Liver (tissue), 9 donors: ENCODE results near the gene METTL5. TPM values are rescaled to one million over a fixed set of nuclear protein-coding genes. Genes with fewer than 3 reads are reported as not detected.

Experiments used
- DNase-seq: peaks from one replicate; pipeline ENCODE4 v3.0.0-alpha.2; 2017; ENCODE audit warnings: low spot score
- H3K27ac ChIP-seq, 2 donors: one replicate each; pipeline ENCODE4 v1.7.0; 2013; ENCODE audit warnings: inconsistent platforms in 2 of 2, low read length in 2 of 2, control low read depth in 1 of 2, low read depth in 1 of 2, mild to moderate bottlenecking in 1 of 2
- H3K27me3 ChIP-seq, 4 donors: one replicate each; pipeline versions ENCODE4 v1.6.1 to v1.7.0; 2013; ENCODE audit warnings: low read length in 3 of 4, inconsistent platforms in 1 of 4, mild to moderate bottlenecking in 1 of 4, moderate library complexity in 1 of 4; ENCODE audit not compliant: control insufficient read depth in 4 of 4, insufficient read depth in 4 of 4
- H3K36me3 ChIP-seq, 4 donors: one replicate each; pipeline versions ENCODE4 v1.6.1 to v1.7.0; 2013; ENCODE audit warnings: low read length in 3 of 4, mild to moderate bottlenecking in 3 of 4, low read depth in 1 of 4, moderate library complexity in 1 of 4; ENCODE audit not compliant: control insufficient read depth in 4 of 4, insufficient read depth in 3 of 4
- H3K4me1 ChIP-seq, 4 donors: one replicate each; pipeline versions ENCODE4 v1.6.1 to v1.7.0; 2013; ENCODE audit warnings: low read length in 3 of 4, mild to moderate bottlenecking in 3 of 4, moderate library complexity in 1 of 4; ENCODE audit not compliant: control insufficient read depth in 4 of 4, insufficient read depth in 4 of 4
- H3K4me3 ChIP-seq, 3 donors: one replicate each; pipeline versions ENCODE4 v1.6.1 to v1.7.0; 2013; ENCODE audit warnings: low read length in 3 of 3, control low read depth in 1 of 3, low read depth in 1 of 3, mild to moderate bottlenecking in 1 of 3
- H3K9ac ChIP-seq, 2 donors: one replicate each; pipeline ENCODE4 v1.7.0; 2013; ENCODE audit warnings: low read length in 2 of 2, mild to moderate bottlenecking in 2 of 2, moderate library complexity in 2 of 2, control low read depth in 1 of 2, low read depth in 1 of 2
- H3K9me3 ChIP-seq, 4 donors: one replicate each; pipeline versions ENCODE4 v1.6.1 to v1.7.0; 2013; ENCODE audit warnings: low read length in 3 of 4; ENCODE audit not compliant: control insufficient read depth in 4 of 4
- ATF3 ChIP-seq: IDR thresholded peaks from 2 replicates; pipeline ENCODE4 v1.6.1; 2016; ENCODE audit warnings: antibody characterized with exemption
- CTCF ChIP-seq: fragments of 150-350 bp; IDR thresholded peaks from 2 replicates; pipeline ENCODE4 v1.5.1; 2017; ENCODE audit warnings: improper control_type of control experiment, low read depth, low read length; ENCODE audit not compliant: missing input control
- EGR1 ChIP-seq, 2 donors: IDR thresholded peaks; 2 replicates each; pipeline ENCODE4 v1.6.1; 2016 to 2018; ENCODE audit warnings: antibody characterized with exemption in 2 of 2, low read depth in 2 of 2
- FOXA1 ChIP-seq: IDR thresholded peaks from 2 replicates; pipeline ENCODE4 v1.6.1; 2016; ENCODE audit warnings: antibody characterized with exemption
- FOXA2 ChIP-seq: IDR thresholded peaks from 2 replicates; pipeline ENCODE4 v1.6.1; 2016; ENCODE audit warnings: antibody characterized with exemption
- GABPA ChIP-seq, 2 donors: IDR thresholded peaks in 1 of 2; conservative IDR thresholded peaks in 1 of 2; 2 replicates each; pipeline ENCODE4 v1.6.1; 2016; ENCODE audit warnings: antibody characterized with exemption in 2 of 2, mild to moderate bottlenecking in 1 of 2, moderate library complexity in 1 of 2
- HNF4A ChIP-seq, 2 donors: conservative IDR thresholded peaks; 2 replicates each; pipeline ENCODE4 v1.6.1; 2016; ENCODE audit warnings: antibody characterized with exemption in 2 of 2, mild to moderate bottlenecking in 2 of 2
- HNF4G ChIP-seq: IDR thresholded peaks from 2 replicates; pipeline ENCODE4 v1.6.1; 2016; ENCODE audit warnings: antibody characterized with exemption
- JUND ChIP-seq, 2 donors: IDR thresholded peaks; 2 replicates each; pipeline ENCODE4 v1.6.1; 2016; ENCODE audit warnings: antibody characterized with exemption in 2 of 2
- MAX ChIP-seq: IDR thresholded peaks from 2 replicates; pipeline ENCODE4 v1.6.1; 2016; ENCODE audit warnings: antibody characterized with exemption
- NR2F2 ChIP-seq: IDR thresholded peaks from 2 replicates; pipeline ENCODE4 v1.6.1; 2016; ENCODE audit warnings: antibody characterized with exemption
- RAD21 ChIP-seq, 2 donors: IDR thresholded peaks; 2 replicates each; pipeline ENCODE4 v1.6.1; 2016; ENCODE audit warnings: antibody characterized with exemption in 2 of 2, mild to moderate bottlenecking in 2 of 2
- REST ChIP-seq: IDR thresholded peaks from 2 replicates; pipeline ENCODE4 v1.6.1; 2016; ENCODE audit warnings: antibody characterized with exemption, mild to moderate bottlenecking
- RXRA ChIP-seq, 2 donors: IDR thresholded peaks; 2 replicates each; pipeline ENCODE4 v1.6.1; 2017 to 2018; ENCODE audit warnings: antibody characterized with exemption in 2 of 2, mild to moderate bottlenecking in 1 of 2
- SP1 ChIP-seq: IDR thresholded peaks from 2 replicates; pipeline ENCODE4 v1.6.1; 2018; ENCODE audit warnings: antibody characterized with exemption, mild to moderate bottlenecking
- TAF1 ChIP-seq: conservative IDR thresholded peaks from 2 replicates; pipeline ENCODE4 v1.6.1; 2016; ENCODE audit warnings: antibody characterized with exemption, mild to moderate bottlenecking
- YY1 ChIP-seq: IDR thresholded peaks from 2 replicates; pipeline ENCODE4 v1.6.1; 2016; ENCODE audit warnings: antibody characterized with exemption, mild to moderate bottlenecking
- WGBS: extraction: QIAGEN DNeasy Blood & Tissue Kit; methylation state at CpG from one replicate; pipeline ENCODE4 v1.1.7; 2013; 5-methylcytosine and 5-hydroxymethylcytosine counted together
- polyA plus RNA-seq, 2 donors: library from polyadenylated mRNA; stranded (reverse) in 1 of 2; unstranded in 1 of 2; fragments of 200-250 nt in 1 of 2; fragments of >200 nt in 1 of 2; fragmentation: Nextera tagmentation in 1 of 2; extraction: Ambion mirVana in 1 of 2; gene quantifications; one replicate each; pipeline versions ENCODE4 v1.2.1 to v1.2.3, GENCODE V29; 2013 to 2015
- total RNA-seq, 2 donors: library from RNA; depleted of rRNA; stranded (reverse); fragments of >200 nt; gene quantifications; one replicate each; pipeline ENCODE4 v1.2.3, GENCODE V29; 2014
- TF ChIP-seq, protein P1 (sequence below): IDR thresholded peaks from 2 replicates; pipeline ENCODE4 v1.6.1; 2016; ENCODE audit warnings: antibody characterized with exemption
- donor health status: healthy.
- donor health status: healthy.
- donor health status: healthy.
- donor health status: healthy.
- donor health status: healthy.

Gene METTL5
- total and polyA plus RNA-seq, 4 donors = 15.4 to 35.6 (median 22.8) TPM

- TF ChIP-seq REST = no peak
- TF ChIP-seq FOXA1 = no peak
Measured at GRCh38 chr2:169803480-169803879, 21.2 kb downstream of the METTL5 start (continued).

DNA sequence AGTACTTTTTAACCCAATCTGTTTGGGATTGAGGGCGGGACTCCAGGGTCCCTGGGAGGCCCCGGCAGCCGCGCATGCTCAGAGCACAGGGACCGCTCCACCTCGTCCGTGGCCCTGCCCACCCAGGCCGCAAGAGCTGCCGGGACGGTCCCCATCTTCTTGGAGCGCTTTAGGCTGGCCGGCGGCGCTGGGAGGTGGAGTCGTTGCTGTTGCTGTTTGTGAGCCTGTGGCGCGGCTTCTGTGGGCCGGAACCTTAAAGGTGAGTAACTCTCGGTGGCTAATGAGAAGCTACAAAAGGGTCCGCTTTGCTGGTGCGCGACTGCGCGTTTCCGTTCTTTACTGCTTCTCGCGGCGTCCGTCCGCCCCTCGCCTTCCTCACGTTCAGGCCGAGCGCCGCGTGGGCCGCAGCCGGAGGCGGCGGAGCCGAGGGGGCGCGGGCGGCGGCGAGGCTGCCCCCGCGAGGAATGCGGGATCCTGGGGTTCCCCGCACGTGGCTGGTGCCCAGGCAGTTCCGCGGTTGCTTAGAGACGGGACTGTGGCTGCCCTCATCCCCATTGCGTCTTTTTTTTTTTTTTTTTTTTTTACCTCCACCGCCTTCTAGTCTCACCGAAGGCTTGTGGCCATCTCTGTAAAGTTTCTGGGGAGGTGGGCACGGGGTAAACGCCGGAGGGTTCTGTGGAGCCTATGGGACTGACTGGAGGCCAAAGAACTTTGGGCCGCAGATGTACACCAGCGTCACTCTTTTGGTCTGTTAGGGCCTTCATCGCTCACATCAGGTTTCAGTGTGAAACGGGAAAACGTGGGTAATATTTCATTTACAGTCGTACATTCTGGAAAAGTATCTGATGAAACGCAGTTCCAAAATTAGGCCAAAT, 25.8 kb downstream of the METTL5 start, which contains the start of gene SSB:
SSB (plus strand) TSS at position 154 of the 875 bp plus-strand sequence. CDS start 2,090 bp downstream, outside the sequence.
- H3K27me3 ChIP-seq = no peaks in the 10 kb centered on the region
- no peak for TF ChIP-seq FOXA2
- peak; percentile 44 for TF ChIP-seq REST
- TF ChIP-seq FOXA1 = no peak
- TF ChIP-seq EGR1 (IDR thresholded peaks at IDR 0.05; ENCODE audit: low read depth in 2 of 2) = no peak
- TF ChIP-seq SP1 = peak; percentile 39
- peak; percentile 36 for TF ChIP-seq MAX
- peak in 1 of 2 donors; percentile 42 for TF ChIP-seq GABPA (IDR thresholded peaks at IDR 0.05 in 1 of 2, conservative IDR thresholded peaks at IDR 0.05 in 1 of 2)
- no peak for TF ChIP-seq HNF4A (conservative IDR thresholded peaks at IDR 0.05)
- peak; percentile 19 for TF ChIP-seq ATF3
- no peak for TF ChIP-seq HNF4G
- no peak for TF ChIP-seq CTCF
- TF ChIP-seq JUND (IDR thresholded peaks at IDR 0.05) = no peak
- TF ChIP-seq YY1 = peak; percentile 91
- TF ChIP-seq RAD21 (IDR thresholded peaks at IDR 0.05) = peak; percentile 7 to 46
- peak; percentile 54 for TF ChIP-seq TAF1
- TF ChIP-seq NR2F2 = no peak
- peak; percentile 5 to 8 for TF ChIP-seq RXRA (IDR thresholded peaks at IDR 0.05)
- TF ChIP-seq, protein P1, sequence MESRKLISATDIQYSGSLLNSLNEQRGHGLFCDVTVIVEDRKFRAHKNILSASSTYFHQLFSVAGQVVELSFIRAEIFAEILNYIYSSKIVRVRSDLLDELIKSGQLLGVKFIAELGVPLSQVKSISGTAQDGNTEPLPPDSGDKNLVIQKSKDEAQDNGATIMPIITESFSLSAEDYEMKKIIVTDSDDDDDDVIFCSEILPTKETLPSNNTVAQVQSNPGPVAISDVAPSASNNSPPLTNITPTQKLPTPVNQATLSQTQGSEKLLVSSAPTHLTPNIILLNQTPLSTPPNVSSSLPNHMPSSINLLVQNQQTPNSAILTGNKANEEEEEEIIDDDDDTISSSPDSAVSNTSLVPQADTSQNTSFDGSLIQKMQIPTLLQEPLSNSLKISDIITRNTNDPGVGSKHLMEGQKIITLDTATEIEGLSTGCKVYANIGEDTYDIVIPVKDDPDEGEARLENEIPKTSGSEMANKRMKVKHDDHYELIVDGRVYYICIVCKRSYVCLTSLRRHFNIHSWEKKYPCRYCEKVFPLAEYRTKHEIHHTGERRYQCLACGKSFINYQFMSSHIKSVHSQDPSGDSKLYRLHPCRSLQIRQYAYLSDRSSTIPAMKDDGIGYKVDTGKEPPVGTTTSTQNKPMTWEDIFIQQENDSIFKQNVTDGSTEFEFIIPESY = no peak
- DNase-seq = peak; percentile 92
- peak within 1 kb of the TSS; percentile 73 to 97 (median 85) for H3K4me3 ChIP-seq
- H3K36me3 ChIP-seq = peaks cover 0 to 4% (median 0%) of the 10 kb centered on the region in 4 donors
- peaks cover 0 to 6% (median 4%) of the 10 kb centered on the region in 4 donors for H3K4me1 ChIP-seq
- no peaks in the 10 kb centered on the region for H3K9me3 ChIP-seq
- peak within 1 kb of the TSS; percentile 48 to 69 for H3K9ac ChIP-seq
- WGBS = under 1% methylated on average over 67 of the region's 67 CpGs
- H3K27ac ChIP-seq = peak within 1 kb of the TSS; percentile 70 to 79
